DND-41 (cell line): ENCODE data around the gene SCAF8.
A peak's percentile ranks its signal among the peaks of the same experiment; 100 is the strongest.

Experiments used
- ATAC-seq: fragments of 200-7000 bp; cut with Tn5 transposase; 3 replicates; pipeline ENCODE4 v1.9.1; 2021; ENCODE audit warnings: low read depth; ENCODE audit not compliant: insufficient read depth
- DNase-seq: peaks from one replicate; pipeline ENCODE4 v3.0.0-alpha.2; 2020
- H2AFZ ChIP-seq: 2 replicates; pipeline ENCODE4 v1.6.0; 2012; ENCODE audit warnings: low read depth, low read length
- H3K27ac ChIP-seq: 2 replicates; pipeline ENCODE4 v1.5.1; 2012; ENCODE audit warnings: low read length, inconsistent platforms
- H3K27me3 ChIP-seq: fragments of 200-600 bp; sonication (generic); 2 replicates; pipeline ENCODE4 v1.6.0; 2012; ENCODE audit warnings: low read length, mild to moderate bottlenecking, inconsistent platforms; ENCODE audit not compliant: insufficient read depth, poor library complexity
- H3K36me3 ChIP-seq: 2 replicates; pipeline ENCODE4 v1.5.1; 2012; ENCODE audit warnings: low read length, inconsistent platforms; ENCODE audit not compliant: insufficient read depth
- H3K4me1 ChIP-seq: 2 replicates; pipeline ENCODE4 v1.5.1; 2012; ENCODE audit warnings: mild to moderate bottlenecking, low read length; ENCODE audit not compliant: insufficient read depth
- H3K4me2 ChIP-seq: 2 replicates; pipeline ENCODE4 v1.6.0; 2012; ENCODE audit warnings: mild to moderate bottlenecking, moderate library complexity, low read length, inconsistent platforms; ENCODE audit not compliant: insufficient read depth
- H3K4me3 ChIP-seq, 2 experiments: fragments of 200-600 bp in 1 of 2; shearing (Covaris generic) in 1 of 2; 2 replicates each; pipeline ENCODE4 v1.5.1; 2012 to 2016; ENCODE audit warnings: inconsistent platforms in 2 of 2, low read length in 2 of 2, mild to moderate bottlenecking in 2 of 2, low read depth in 1 of 2, moderate library complexity in 1 of 2
- H3K79me2 ChIP-seq: 2 replicates; pipeline ENCODE4 v1.6.0; 2012; ENCODE audit warnings: low read length, inconsistent platforms; ENCODE audit not compliant: insufficient read depth
- H3K9ac ChIP-seq: 2 replicates; pipeline ENCODE4 v1.6.0; 2012; ENCODE audit warnings: low read depth, mild to moderate bottlenecking, inconsistent platforms, low read length, moderate library complexity
- H3K9me3 ChIP-seq: 2 replicates; pipeline ENCODE4 v1.5.1; 2012; ENCODE audit warnings: low read length, moderate library complexity, mild to moderate bottlenecking, inconsistent platforms; ENCODE audit not compliant: insufficient read depth, severe bottlenecking
- H4K20me1 ChIP-seq: 2 replicates; pipeline ENCODE4 v1.6.0; 2012; ENCODE audit warnings: low read length; ENCODE audit not compliant: insufficient read depth
- EZH2 ChIP-seq: IDR thresholded peaks from 3 replicates; pipeline ENCODE4 v1.6.1; 2012; ENCODE audit warnings: borderline replicate concordance, low read depth, mild to moderate bottlenecking, moderate library complexity, low read length, inconsistent platforms; ENCODE audit not compliant: severe bottlenecking
- TF ChIP-seq, protein P1 (sequence below): IDR thresholded peaks from 2 replicates; pipeline ENCODE4 v1.5.1; 2012; ENCODE audit warnings: borderline replicate concordance, low read length, moderate library complexity, mild to moderate bottlenecking; ENCODE audit not compliant: poor library complexity, severe bottlenecking; ENCODE audit errors: extremely low read depth

SCAF8 gene

DNA sequence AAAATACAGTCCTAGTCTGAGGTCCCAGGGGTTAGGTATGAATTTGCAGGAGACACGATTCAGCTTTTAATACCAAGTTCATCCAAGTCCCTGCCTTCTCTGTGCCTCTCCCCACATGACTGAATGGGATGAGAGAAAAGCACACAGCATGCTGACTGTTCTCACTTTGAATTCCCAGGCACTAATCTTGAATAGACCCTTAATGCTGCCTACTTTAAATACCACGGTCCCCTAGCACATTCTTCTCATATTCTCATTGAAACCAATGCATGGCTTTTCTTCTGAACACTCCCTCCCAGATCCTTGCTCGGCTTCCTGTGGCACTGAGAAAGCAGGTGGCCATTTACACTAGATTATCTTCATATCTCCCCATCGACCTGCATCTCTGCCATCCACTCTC, 30.1 kb upstream of the SCAF8 start:
- ATAC-seq: no peak
- no peak for TF ChIP-seq EZH2
- TF ChIP-seq, protein P1, sequence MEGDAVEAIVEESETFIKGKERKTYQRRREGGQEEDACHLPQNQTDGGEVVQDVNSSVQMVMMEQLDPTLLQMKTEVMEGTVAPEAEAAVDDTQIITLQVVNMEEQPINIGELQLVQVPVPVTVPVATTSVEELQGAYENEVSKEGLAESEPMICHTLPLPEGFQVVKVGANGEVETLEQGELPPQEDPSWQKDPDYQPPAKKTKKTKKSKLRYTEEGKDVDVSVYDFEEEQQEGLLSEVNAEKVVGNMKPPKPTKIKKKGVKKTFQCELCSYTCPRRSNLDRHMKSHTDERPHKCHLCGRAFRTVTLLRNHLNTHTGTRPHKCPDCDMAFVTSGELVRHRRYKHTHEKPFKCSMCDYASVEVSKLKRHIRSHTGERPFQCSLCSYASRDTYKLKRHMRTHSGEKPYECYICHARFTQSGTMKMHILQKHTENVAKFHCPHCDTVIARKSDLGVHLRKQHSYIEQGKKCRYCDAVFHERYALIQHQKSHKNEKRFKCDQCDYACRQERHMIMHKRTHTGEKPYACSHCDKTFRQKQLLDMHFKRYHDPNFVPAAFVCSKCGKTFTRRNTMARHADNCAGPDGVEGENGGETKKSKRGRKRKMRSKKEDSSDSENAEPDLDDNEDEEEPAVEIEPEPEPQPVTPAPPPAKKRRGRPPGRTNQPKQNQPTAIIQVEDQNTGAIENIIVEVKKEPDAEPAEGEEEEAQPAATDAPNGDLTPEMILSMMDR: no peak
- no peaks in the 10 kb centered on the region for H3K4me1 ChIP-seq
- no peaks in the 10 kb centered on the region for H3K27me3 ChIP-seq
- no peak overlapping the region for H3K4me3 ChIP-seq
- H2AFZ ChIP-seq: no peak overlapping the region
- no peak overlapping the region for H3K4me2 ChIP-seq
- no peak overlapping the region for H3K9ac ChIP-seq
- no peaks in the 10 kb centered on the region for H3K9me3 ChIP-seq
- H4K20me1 ChIP-seq: no peaks in the 10 kb centered on the region
- H3K27ac ChIP-seq: no peak overlapping the region
- no peak for DNase-seq
- no peaks in the 10 kb centered on the region for H3K79me2 ChIP-seq
- H3K36me3 ChIP-seq: no peaks in the 10 kb centered on the region

DNA sequence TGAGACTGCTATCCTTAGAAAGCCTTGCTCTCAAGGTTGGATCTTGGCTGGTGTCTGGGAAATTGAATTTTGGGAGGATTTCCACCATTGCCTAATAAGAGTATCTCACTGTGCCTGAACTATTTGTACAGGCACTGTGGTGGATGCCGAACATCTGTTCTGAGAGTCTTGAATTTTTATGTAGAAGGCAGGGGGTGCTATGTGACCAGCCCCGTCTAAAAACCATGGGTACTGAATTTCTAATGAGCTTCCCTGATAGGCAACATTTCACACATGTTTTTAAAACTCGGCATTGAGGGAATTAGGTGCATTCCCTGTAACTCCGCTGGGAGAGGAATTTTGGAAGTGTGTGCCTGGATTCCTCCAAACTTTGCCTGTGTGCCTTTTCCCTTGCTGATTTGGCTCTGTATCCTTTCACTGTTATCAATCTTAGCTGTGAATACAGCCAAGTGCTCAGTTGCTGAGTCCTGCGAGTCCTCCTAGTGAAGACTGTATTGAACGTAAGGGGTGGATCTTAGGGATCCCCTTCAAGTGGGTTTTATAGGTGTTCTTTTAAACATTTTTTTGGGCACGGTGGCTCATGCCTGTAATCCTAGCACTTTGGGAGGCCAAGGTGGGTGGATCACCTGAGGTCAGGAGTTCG, 27.6 kb upstream of the SCAF8 start:
- H3K79me2 ChIP-seq: no peaks in the 10 kb centered on the region
- no peak for TF ChIP-seq EZH2
- TF ChIP-seq, protein P1: peak; percentile 12
- no peak for DNase-seq
- no peak for ATAC-seq
- H3K9me3 ChIP-seq: no peaks in the 10 kb centered on the region
- no peaks in the 10 kb centered on the region for H4K20me1 ChIP-seq
- H3K4me1 ChIP-seq: no peaks in the 10 kb centered on the region
- H3K4me2 ChIP-seq: no peak overlapping the region
- H3K27me3 ChIP-seq: no peaks in the 10 kb centered on the region
- no peak overlapping the region for H3K27ac ChIP-seq
- H2AFZ ChIP-seq: no peak overlapping the region
- H3K4me3 ChIP-seq: no peak overlapping the region
- no peak overlapping the region for H3K9ac ChIP-seq
- H3K36me3 ChIP-seq: no peaks in the 10 kb centered on the region

DNA sequence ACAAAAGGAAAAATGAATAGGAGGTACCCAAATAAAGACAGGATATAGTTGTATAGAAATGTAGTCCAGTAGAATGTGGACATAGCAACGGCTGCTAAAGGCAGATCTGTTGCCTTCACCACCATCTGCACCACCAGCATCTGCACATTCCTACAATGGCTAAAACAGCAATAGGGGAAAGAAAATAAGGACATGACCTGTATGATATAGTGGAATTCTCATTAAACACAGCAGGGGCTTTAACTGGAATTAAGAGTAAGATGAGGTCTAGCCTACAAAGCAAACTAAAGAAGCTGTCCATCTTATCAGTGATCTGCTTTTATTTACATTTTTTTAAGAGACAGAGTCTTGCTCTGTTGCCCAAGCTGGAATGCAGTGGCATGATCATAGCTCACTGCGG, 26.8 kb upstream of the SCAF8 start:
- Histone ChIP-seq H3K36me3 (no peaks in the 10 kb centered on the region), H3K9me3 (no peaks in the 10 kb centered on the region), H4K20me1 (no peaks in the 10 kb centered on the region)

More for the DNA sequence above, 26.8 kb upstream of the SCAF8 start:
- H3K4me3 ChIP-seq: no peak overlapping the region
- H2AFZ ChIP-seq: no peak overlapping the region
- no peak for TF ChIP-seq EZH2
- TF ChIP-seq, protein P1: no peak
- no peaks in the 10 kb centered on the region for H3K27me3 ChIP-seq
- no peak overlapping the region for H3K27ac ChIP-seq
- no peak overlapping the region for H3K4me2 ChIP-seq
- no peak overlapping the region for H3K9ac ChIP-seq
- no peaks in the 10 kb centered on the region for H3K4me1 ChIP-seq
- DNase-seq (no peak), ATAC-seq (no peak)
- H3K79me2 ChIP-seq: no peaks in the 10 kb centered on the region
